Stimulated activated CD8-positive, alpha-beta memory T cell treated with anti-CD3 and anti-CD28 coated beads, Interleukin-15, amount 100 ng/mL, for 1 hour (primary cell): ENCODE data around the gene NECTIN1.
"Not testable (repeated sequence)": the region's sequence is repeated elsewhere in the genome, so short reads cannot be mapped to it uniquely, and the experiment has no call there.

Experiments used
- DNase-seq: peaks from one replicate; pipeline ENCODE4 v3.0.0-alpha.2; 2020; ENCODE audit warnings: low read depth

Gene NECTIN1

DNA sequence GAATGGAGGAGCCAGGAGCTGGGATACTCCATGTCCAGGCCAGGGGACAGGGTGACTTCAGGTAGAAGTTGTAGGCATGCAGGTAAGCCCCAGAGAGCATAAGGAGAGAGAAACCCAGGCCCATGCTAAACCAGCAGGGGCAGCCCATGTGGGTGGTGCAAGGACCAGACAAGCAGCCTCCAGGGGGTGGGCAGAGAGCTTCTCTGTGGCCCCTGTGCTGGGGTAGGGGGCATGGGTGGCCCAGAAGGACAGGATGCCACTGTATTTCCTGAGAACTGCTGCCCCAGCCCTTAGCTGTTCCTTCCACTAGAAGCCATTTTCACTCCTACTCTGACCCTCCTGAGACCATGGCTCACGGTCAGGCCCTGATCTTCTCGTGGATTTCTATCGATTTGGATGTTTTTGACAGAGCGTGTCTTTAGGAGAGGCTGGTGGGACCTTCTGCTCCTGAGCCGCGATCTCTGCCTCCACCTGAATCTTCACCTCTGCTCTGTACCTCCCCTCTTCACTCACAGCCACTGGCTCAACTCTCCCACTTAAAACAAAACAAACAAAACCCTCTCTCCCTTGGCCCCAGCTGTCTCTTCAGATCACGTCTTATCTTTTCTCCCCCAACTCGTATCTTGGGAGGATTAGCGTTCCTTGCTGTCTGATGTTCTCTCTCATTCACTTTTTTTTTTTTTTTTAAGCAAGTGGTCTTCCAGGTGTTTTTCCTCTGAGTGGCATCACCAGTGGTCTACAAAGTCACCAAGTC, 112.2 kb downstream of the NECTIN1 start:
- DNase-seq: no peak

DNA sequence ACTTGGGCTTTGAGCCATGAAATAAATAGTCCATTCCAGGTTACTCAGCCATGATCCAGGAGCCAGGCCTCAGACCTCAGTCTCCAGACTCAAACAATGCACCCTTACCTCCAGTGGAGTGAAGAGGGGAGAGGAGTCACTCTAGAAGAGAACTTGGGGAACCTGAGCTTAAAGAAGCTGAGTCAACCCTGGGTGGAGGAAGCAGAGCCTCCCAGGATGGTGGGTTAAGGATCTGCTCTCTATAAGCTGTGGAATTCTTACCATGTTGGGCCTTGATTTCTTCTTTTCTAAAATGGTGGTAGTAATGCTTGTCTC, 113.2 kb downstream of the NECTIN1 start:
- DNase-seq: no peak

DNA sequence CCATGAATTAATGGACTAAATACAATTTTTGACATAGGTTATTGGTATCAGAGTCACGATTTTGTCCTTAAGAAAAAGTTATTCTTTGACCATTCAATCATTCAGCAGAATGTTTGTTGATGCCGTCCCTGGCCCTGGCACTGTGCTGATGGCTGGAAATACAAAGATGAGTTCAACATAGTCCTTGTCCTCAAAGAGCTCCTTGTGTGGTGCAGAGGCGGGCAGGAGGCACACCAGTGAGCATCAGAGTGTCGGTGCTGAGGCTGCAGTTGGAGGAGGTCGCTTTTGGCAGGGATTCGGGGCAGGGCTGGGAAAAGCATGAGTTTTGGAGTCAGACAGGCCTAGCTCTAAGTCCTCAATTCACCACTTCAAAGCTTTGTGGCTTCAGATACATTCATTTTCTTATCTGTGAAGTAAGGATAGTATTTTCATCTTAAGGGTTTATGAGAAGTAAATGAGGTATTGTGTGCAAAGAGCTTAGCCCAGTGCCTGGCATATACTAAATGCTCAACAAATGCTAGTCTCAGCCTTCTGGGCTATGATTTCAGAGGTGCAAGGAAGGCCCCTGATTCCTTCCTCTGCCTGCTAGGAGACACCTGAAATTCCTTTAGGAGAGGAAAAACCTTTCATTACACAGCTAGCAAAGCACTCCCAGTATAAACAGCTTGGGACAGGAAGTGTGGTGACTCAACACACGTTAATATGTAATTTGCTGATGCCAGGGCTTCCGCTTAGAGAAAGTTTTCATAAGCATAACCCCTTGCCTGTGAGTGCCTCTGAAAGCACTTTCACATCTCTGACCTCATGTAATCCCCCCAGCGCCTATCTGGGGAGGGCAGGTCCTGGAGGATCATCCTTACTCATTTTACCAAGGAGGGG, 113.8 kb downstream of the NECTIN1 start:
- no peak for DNase-seq

DNA sequence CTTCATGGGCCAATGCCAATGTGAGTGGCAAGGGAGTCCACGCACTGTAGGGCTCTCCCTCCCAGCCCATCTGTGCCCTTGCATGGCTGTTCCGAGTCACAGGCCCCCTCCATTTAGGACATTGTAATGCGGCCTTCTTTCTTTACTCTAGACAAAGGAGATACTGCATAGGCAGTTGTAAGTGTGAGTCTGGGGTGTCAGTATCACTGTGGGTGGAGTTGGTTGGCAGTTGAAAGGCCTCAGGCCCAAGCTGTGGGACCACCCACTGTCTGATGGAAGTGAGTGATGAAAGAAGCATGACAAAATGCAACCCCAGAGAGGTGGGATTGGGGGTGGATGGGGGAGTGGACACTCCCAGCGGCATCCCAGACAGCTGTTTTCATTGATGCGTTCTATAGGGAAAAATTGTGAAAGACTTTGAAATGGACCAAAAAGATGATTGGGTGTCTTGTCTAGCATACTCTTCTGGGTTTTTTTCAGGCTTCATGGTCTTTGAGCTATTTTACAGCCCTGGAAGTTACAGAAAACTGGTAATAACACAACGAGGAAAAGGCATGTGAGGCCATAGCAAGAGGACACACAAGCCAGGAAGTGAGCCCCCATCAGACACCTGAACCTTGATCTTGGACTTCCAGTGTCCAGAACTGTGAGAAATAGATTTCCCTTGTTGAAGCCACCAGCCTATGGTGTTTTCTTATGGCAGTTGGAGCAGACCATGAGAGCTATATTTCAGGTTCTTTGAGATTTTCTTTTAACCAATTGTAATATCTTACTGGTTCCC, 114.6 kb downstream of the NECTIN1 start:
- no peak for DNase-seq

DNA sequence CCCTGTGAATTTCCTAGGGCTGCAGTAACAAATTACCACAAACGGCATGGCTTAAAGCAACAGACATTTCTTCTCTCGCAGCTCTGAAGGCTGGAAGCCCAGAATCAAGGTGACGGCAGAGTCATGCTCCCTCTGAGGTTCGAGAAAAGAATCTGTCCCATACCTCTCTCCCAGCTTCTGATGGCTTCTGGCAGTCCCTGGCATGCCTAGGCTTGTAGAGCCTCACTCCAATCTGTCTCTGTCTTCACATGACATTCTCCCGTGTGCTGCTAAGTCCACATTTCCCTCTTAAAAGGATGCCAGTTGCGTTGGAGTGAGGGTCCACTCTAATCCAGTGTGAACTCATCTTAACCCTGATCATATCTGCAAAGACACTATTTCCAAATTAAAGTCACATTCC, 116.2 kb downstream of the NECTIN1 start:
- no peak for DNase-seq

DNA sequence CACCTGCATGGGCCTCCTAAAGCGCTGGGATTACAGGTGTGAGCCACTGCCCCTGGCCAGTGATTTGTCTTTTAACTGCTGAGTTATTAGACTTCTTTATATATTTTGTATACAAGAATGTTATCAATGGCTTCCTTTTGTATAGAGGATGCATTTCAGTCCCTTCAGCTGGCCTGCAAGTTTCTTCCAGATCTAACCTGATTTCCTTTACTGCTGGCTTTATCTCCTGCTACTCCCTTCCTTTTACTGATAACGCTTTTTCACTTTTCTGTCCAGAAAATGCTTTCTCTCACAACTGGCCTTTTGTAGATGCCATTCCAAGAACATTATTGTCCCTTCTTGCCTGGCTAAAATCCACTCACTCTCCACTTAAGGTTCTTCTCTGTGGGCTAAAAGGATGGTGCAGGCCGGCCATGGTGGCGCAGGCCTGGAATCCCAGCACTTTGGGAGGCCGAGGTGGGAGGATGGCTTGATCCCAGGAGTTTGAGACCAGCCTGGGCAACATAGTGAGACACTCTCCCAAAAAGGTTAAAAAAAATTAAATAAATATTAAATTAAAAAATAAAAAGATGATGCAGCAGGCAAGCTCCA, 118.1 kb downstream of the NECTIN1 start:
- DNase-seq: no peak

DNA sequence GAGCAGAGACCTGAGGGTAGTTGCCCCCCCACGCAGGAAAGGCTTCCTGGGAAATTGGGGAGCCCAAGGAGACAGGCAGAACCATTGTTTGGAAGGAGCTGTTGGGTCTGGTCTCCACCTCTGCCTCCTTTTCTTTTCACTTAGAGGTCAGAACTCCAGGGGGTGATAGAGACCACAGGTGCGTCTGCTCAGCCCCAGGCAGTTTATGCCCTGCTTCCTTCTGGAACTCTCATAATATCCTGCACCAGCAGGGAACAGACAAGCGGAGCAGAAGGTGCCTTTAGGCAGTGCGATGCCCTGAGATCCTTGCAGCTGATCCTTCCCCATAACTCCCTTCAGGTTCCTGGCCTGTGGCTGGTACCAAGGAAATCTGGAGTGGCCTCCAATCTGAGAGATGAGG, 120.2 kb downstream of the NECTIN1 start:
- DNase-seq: no peak

DNA sequence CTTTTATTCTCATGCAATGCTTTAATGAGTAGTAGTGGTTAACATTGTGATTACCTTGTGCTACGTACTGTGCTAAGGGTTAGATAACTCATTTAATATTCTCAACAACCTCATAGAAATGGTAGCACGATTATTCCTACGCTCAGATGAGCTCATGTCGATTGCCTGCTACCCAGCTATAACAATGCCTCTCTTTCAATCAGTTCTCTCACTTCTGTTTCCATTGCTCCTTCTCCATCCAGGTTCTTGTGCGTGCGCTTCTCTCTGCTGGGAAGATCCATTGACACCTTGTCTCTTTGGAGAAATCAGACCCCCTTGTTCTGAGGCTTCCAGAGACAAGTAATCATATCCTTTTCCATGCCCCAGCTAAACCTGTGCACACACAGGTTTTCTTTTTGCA, 120.8 kb downstream of the NECTIN1 start:
- no peak for DNase-seq

DNA sequence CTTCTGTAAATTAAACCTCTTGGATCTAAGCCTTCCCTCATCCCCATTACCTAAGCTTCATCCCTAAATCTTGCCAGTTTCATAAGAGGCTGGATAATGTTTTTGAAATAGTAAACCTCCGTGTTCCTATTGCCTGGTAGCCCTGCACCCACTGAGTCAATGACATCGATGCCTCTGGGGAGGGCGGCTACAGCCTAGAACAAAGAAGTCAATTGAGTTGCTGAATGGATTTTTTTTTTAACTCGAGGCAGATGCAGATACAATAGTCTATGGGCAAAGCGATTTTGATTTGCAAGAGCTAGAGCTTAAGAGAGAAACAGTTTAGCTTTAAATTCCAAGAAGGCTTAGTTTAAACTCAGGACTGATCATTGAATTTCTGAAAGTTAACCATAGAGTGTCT, 121.3 kb downstream of the NECTIN1 start:
- DNase-seq: no peak

DNA sequence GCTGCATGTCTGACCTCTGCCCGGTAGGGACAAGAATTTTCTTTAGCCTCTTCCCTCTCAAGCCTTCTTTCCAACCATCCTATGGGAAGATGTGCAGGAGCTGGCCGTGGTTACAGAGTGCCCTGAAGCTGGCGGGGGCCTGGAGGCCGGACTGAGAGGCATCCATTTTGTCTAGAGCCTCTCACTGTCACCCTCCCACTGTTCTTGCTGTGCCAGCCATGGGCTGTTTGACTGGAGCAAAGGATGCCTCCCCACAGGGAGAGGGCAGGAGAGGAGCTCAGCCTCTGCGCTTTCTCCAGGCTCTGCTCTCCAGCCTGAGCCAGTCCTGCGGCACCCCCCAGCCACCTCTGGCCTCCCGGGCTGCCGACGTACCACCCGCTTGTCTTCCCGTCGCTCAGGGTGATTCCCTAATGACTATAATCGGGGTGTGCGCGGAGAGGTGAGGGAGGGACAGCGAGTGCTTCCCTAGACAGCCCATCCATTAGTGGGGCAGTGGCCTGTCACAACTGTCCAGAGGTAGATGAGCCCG, 123.8 kb downstream of the NECTIN1 start:
- no peak for DNase-seq

DNA sequence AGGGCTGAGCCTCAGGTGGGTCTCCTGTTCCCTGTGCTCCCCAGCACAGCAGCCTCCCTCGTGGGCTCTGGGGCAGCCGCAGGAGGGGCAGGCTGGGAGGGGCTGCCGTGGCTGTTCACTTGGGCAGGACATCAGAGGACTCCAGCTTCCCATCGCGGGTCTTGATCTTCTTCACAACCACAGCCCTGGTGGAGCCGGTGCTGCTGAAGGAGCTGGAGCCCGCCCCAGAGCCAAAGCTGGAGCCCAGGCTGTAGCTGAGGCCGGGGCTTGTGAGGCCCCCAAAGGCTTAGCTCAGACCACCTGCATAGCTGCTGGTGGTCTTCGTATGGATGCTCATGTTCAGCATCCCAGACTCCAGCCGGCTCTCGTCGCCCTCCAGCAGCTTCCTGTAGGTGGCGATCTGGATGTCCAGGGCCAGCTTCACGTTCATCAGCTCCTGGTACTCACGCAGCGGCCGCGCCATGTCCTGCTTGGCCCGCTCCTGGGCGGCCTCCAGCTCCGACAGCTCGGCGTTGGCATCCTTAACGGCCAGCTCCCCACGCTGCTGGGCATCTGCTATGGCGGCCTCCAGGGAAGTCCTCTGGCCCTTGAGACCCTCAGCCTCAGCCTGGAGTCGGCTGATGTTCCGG, 126.1 kb downstream of the NECTIN1 start:
- no peak for DNase-seq

DNA sequence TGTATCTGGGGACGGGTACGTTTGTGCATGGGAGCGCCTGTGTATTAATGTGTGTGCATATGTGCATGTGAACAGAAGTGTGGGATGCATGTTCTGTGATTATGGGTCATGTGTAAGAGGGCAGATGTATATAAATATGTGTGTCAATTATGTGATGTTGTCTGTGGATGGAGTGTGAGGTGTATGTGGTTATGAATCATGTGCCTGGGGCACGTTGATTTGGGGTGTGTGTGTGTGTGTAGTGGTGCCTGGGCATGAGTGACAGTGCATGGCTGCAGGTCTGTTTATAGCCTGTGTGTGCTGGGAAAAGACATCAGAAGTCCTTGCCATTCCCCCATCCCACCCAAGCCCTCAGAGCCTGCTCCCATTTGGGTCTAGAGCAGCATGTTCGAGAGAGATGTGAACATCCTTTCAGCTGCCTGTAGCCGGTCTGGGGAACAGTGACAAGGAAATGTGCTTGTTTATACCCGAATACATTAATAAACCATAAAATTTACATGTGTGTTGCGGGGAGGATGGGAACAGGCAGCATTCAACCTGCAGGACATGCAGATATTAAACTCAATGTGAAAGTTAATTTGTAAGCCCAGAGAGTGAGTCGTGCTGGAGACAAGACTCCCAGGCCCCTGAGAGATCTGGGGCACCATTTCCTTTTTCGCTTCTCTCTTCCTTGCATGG, 129.0 kb downstream of the NECTIN1 start:
- no peak for DNase-seq

DNA sequence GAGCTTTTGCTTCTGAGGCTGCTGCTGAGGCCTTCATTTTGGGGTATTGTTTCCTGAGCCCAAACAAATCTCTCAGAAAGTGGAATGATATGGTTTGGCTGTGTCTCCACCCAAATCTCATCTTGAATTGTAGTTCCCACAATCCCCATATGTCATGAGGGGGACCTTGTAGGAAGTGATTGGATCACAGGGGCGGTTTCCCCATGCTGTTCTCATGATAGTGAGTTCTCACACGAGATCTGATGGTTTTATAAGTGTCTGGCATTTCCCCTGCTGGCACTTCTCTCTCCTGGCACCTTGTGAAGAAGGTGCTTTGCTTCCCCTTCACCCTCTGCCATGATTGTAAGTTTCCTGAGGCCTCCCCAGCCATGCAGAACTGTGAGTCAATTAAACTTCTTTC, 133.1 kb downstream of the NECTIN1 start:
- not testable (repeated sequence) for DNase-seq

DNA sequence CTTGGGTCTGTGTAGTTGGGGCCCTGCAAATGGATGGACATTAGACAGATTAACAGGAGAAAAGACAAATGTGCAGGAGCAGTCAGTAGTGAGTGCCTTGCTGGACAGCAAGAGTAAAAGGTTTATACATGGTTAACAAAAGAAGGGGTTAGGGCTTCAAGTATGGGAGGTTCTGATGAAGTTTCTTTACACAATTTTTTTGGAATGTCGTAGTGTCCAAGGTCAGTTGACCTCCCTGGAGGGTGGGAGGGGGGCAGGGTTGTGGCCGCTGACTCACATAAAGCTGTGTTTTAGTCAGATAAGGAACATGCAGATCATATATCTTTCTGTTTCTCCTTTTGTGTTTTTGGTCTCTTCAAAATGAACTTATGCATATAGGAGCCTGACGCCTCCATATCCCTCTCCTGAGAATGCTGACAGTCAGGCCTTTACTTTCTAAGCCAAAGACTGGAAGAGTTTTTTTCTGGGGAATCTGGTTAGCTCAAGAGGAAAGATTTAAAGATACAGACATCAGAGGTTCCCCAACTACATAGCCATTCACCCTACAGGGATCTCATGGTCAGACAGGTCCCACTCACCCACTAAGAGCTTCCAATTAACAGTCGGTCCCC, 134.3 kb downstream of the NECTIN1 start:
- no peak for DNase-seq

DNA sequence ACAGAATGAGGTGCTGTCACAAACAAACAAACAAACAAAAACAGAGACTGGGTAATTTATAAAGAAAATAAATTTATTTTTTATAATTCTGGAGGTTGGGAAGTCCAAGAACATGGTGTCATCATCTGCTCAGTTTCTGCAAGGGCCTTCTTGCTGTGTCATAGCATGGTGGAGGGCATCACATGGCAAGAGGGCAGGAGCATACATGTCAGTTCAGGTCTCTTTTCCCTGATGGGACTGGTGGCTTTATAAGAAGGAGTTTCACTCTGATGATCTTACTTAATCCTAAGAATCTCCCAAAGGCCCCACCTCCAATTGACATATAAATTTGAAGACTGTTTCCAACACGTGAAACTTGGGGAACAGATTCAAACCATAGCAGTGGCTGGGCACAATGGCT, 135.7 kb downstream of the NECTIN1 start:
- DNase-seq: no peak

DNA sequence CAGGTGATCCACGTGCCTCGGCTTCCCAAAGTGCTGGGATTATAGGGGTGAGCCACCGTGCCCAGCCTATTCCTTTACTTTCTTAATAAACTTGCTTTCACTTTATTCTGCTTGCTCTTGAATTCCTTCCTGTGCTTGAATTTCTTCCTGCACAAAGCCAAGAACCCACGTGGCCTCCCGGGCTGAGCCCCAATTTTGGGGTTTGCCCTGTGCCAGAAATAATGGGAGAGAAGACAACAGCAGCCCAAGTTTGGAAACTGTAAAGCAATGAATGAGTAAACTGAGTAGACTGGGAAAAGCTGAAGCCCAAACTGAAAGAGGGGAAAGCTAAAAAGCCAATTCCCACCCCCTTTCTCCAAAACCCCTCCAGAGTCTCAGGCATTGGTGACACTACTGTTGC, 136.4 kb downstream of the NECTIN1 start:
- no peak for DNase-seq

DNA sequence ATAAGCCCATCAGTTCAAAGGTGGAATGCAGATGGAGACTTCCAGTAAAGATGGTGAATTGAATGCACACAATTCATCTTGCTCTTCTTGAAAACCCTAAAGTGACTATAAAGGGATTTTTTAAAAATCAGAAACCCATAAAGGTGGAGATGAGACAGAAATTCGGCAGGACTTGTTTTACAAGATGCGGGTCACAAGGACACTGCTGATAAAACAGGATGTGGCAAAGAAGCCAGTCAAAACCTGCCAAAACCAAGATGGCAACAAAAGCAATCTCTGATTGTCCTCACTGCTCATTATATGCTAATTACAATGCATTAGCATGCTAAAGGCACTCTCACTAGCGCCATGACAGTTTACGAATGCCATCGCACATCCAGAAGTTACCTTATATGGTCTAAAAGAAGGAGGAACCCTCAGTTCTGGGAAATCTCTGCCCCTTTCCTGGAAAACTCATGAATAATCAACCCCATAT, 137.1 kb downstream of the NECTIN1 start:
- DNase-seq: no peak

DNA sequence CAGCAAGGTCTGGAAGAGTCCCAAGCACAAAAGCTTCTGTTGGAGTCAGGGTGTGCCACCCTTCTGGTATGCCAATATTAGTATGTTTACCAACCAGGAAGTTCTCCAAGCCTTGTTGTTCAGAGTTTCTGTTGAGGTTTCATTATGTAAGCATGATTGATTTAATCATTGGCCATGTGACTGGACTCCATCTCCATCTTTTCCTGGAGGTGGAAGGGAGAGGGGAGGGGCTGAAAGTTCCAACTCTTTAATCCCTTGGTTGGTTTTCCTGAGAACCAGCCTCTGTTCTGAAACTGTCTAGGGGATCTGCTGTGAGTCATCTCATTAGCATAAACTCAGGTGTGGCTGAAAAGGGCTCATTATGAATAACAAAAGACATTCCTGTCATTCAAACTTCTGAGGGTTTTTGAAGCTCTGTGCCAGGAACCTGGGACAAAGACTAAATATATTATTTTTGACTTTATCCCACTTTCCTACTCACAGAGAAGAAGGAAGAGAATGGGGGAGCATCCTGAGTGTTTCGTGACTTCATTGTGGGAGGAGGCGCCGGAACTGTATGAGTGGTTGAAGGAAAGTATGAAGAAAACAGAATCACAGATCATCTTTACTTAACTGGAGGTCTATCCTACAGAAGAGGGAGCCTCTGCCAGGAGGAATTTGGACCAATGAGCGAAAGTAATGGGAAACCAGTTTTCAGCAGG, 138.2 kb downstream of the NECTIN1 start:
- DNase-seq: no peak

DNA sequence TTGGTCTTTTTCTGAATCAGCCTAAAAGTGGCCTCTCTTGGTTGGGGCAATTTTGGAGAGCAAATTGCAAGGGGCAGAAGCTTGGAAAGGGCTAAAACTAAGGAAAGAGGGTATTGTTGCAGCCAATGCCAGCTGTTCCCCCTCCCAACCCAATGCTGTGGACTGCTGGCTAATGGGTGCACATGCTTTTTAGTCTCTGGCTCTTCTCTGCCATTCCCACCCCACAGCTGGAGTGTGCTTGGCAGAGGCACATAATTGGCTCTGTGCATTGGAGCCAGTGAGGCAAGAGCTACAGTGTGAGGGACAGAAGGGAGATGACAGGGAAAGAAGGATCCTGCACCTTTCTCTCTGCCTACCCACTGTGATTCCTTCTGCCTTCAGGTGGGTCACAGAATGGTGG, 140.0 kb downstream of the NECTIN1 start:
- no peak for DNase-seq
